PC-3 (cell line): ENCODE results near the gene CNTN6. TPM values are rescaled to one million over a fixed set of nuclear protein-coding genes. Genes with fewer than 3 reads are reported as not detected.

Source experiments
- ATAC-seq: fragments of 200-7000 bp; cut with Tn5 transposase; 2 replicates; pipeline ENCODE4 v1.9.1; 2020; ENCODE audit warnings: mild to moderate bottlenecking, moderate library complexity
- BruUV-seq: library from RNA; stranded (reverse); fragments of 400-500 nt; replicated peaks from 2 replicates; lab custom pipeline; 2021; lab: Mats Ljungman, UMichigan
- CTCF ChIA-PET: fragments of 300-600 bp; sonication (Branson Sonifier 250); formaldehyde crosslinking; loops from one replicate; lab custom pipeline; 2022; ENCODE audit warnings: antibody characterized with exemption; lab: Charles Lee
- POLR2A ChIA-PET: fragments of 300-600 bp; sonication (Branson Sonifier 250); formaldehyde crosslinking; loops from one replicate; lab custom pipeline; 2022; ENCODE audit warnings: antibody characterized with exemption; ENCODE audit not compliant: unreplicated experiment; lab: Charles Lee
- DNase-seq: peaks from one replicate; pipeline ENCODE4 v3.0.0-alpha.2; 2015
- H2AFZ ChIP-seq: fragments of 300-600 bp; sonication (generic); 2 replicates; pipeline ENCODE4 v1.6.0; 2016; ENCODE audit warnings: antibody characterized with exemption, low read length
- H3F3A ChIP-seq: fragments of 300-600 bp; sonication (generic); one replicate; pipeline ENCODE4 v1.6.0; 2017; ENCODE audit warnings: antibody characterized with exemption, low read length, control low read depth, mild to moderate bottlenecking; ENCODE audit not compliant: unreplicated experiment
- H3K27ac ChIP-seq: fragments of 300-600 bp; sonication (generic); 2 replicates; pipeline ENCODE4 v1.5.1; 2016; ENCODE audit warnings: mild to moderate bottlenecking, low read length
- H3K27me3 ChIP-seq: fragments of 300-600 bp; sonication (generic); 2 replicates; pipeline ENCODE4 v1.6.1; 2016; ENCODE audit warnings: low read length, mixed read lengths
- H3K36me3 ChIP-seq: fragments of 300-600 bp; sonication (generic); 2 replicates; pipeline ENCODE4 v1.6.1; 2016; ENCODE audit warnings: low read depth, mixed run types, low read length, mixed read lengths
- H3K4me1 ChIP-seq: fragments of 300-600 bp; sonication (generic); 2 replicates; pipeline ENCODE4 v1.5.1; 2016; ENCODE audit warnings: low read length; ENCODE audit not compliant: insufficient read depth
- H3K4me2 ChIP-seq: fragments of 300-600 bp; sonication (generic); 2 replicates; pipeline ENCODE4 v1.6.0; 2016; ENCODE audit warnings: low read length
- H3K4me3 ChIP-seq: fragments of 300-600 bp; sonication (generic); 2 replicates; pipeline ENCODE4 v1.5.1; 2016; ENCODE audit warnings: mild to moderate bottlenecking, low read length, mixed read lengths
- H3K79me2 ChIP-seq: fragments of 300-600 bp; sonication (generic); 2 replicates; pipeline ENCODE4 v1.6.1; 2017; ENCODE audit warnings: low read length, mixed read lengths
- H3K9ac ChIP-seq: fragments of 300-600 bp; sonication (generic); 2 replicates; pipeline ENCODE4 v1.6.0; 2016; ENCODE audit warnings: mild to moderate bottlenecking, low read length
- H3K9me2 ChIP-seq: fragments of 300-600 bp; sonication (generic); replicated peaks from 2 replicates; pipeline ENCODE4 v1.6.1; 2016; ENCODE audit warnings: mixed run types, low read length, mixed read lengths
- H3K9me3 ChIP-seq: fragments of 300-600 bp; sonication (generic); 2 replicates; pipeline ENCODE4 v1.6.1; 2016; ENCODE audit warnings: low read length, mixed read lengths
- H4K20me1 ChIP-seq: fragments of 300-600 bp; sonication (generic); 2 replicates; pipeline ENCODE4 v1.6.1; 2016; ENCODE audit warnings: low read length, mixed read lengths
- EZH2 ChIP-seq: fragments of 300-600 bp; sonication (generic); IDR thresholded peaks from one replicate; pipeline ENCODE4 v1.6.1; 2017; ENCODE audit warnings: antibody characterized with exemption, mild to moderate bottlenecking, low read length; ENCODE audit not compliant: unreplicated experiment
- EZH2phosphoT487 ChIP-seq: fragments of 300-600 bp; sonication (generic); IDR thresholded peaks from 2 replicates; pipeline ENCODE4 v1.6.1; 2018; ENCODE audit warnings: mild to moderate bottlenecking, antibody characterized with exemption, low read length, borderline replicate concordance
- intact Hi-C: fragments of 100-400 bp; cut with micrococcal nuclease; formaldehyde crosslinking; loops from 2 replicates; pipeline ENCODE4 v1.9.0; 2023
- total RNA-seq: library from RNA; depleted of rRNA; stranded (reverse); fragments of >200 nt; gene quantifications from 2 replicates; pipeline ENCODE4 v1.2.3, GENCODE V29; 2014
- TF ChIP-seq, protein P1 (sequence below): fragments of 300-600 bp; sonication (generic); conservative IDR thresholded peaks from 2 replicates; pipeline ENCODE4 v1.5.1; 2017; ENCODE audit warnings: antibody characterized with exemption, low read depth, mild to moderate bottlenecking, low read length

Gene CNTN6
- total RNA-seq, 1 experiment from 2014 or later = not detected

GRCh38 chr3:1092061-1092460, 763 bp upstream of the CNTN6 start:
- TF ChIP-seq, protein P1, sequence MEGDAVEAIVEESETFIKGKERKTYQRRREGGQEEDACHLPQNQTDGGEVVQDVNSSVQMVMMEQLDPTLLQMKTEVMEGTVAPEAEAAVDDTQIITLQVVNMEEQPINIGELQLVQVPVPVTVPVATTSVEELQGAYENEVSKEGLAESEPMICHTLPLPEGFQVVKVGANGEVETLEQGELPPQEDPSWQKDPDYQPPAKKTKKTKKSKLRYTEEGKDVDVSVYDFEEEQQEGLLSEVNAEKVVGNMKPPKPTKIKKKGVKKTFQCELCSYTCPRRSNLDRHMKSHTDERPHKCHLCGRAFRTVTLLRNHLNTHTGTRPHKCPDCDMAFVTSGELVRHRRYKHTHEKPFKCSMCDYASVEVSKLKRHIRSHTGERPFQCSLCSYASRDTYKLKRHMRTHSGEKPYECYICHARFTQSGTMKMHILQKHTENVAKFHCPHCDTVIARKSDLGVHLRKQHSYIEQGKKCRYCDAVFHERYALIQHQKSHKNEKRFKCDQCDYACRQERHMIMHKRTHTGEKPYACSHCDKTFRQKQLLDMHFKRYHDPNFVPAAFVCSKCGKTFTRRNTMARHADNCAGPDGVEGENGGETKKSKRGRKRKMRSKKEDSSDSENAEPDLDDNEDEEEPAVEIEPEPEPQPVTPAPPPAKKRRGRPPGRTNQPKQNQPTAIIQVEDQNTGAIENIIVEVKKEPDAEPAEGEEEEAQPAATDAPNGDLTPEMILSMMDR = no peak
- TF ChIP-seq EZH2 = no peak
- no peak for TF ChIP-seq EZH2phosphoT487
- no peaks in the 10 kb centered on the region for H3K27me3 ChIP-seq
- H3K9me2 ChIP-seq = no peaks in the 10 kb centered on the region
- no peaks in the 10 kb centered on the region for H3K4me1 ChIP-seq
- CTCF ChIA-PET = no interaction called here
- no TSS peak for BruUV-seq
- no peaks in the 10 kb centered on the region for H4K20me1 ChIP-seq
- peaks cover 39% of the 10 kb centered on the region for H3K9me3 ChIP-seq
- H3K4me2 ChIP-seq = no peak overlapping the region
- no peak overlapping the region for H2AFZ ChIP-seq
- no peak overlapping the region for H3K4me3 ChIP-seq
- no peak overlapping the region for H3K9ac ChIP-seq
- no peaks in the 10 kb centered on the region for H3K36me3 ChIP-seq
- no peak for DNase-seq
- no peak for ATAC-seq
- intact Hi-C loops = no loop called here
- no peaks in the 10 kb centered on the region for H3K79me2 ChIP-seq
- H3F3A ChIP-seq = no peaks in the 10 kb centered on the region
- H3K27ac ChIP-seq = no peak overlapping the region
- POLR2A ChIA-PET = no interaction called here

GRCh38 chr3:1093217-1093616, 393 bp downstream of the CNTN6 start:
- Histone ChIP-seq H3F3A (no peaks in the 10 kb centered on the region), H3K4me3 (no peak overlapping the region), H3K27ac (no peak overlapping the region), H3K79me2 (no peaks in the 10 kb centered on the region), H3K9me3 (peaks cover 37% of the 10 kb centered on the region), H3K9me2 (no peaks in the 10 kb centered on the region), H3K9ac (no peak overlapping the region), H3K4me1 (no peaks in the 10 kb centered on the region), H3K4me2 (no peak overlapping the region), H2AFZ (no peak overlapping the region), H4K20me1 (no peaks in the 10 kb centered on the region), H3K27me3 (no peaks in the 10 kb centered on the region), H3K36me3 (no peaks in the 10 kb centered on the region)
- no peak for TF ChIP-seq EZH2
- TF ChIP-seq, protein P1 = no peak
- no peak for TF ChIP-seq EZH2phosphoT487
- POLR2A ChIA-PET = no interaction called here
- BruUV-seq = no TSS peak
- DNase-seq (no peak), ATAC-seq (no peak)
- intact Hi-C loops = no loop called here
- CTCF ChIA-PET = no interaction called here

DNA sequence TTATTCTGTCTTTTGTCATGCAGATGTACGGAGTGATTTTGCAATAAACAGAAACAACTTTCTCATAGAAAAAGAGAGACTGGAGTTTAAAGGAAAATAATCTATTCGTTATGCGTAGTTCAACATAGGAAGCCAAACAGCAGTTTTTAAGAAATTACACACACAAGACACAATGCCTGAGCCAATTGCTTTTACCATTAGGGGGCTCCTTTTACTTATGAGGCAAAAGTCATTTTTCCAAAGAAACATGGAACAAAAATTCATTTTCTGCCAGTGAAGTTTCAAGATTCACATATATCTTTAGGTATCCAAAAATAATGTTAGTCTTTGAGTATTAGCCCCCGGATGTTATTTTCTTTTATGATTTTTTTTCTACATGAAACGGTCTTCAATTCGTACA, 10.7 kb downstream of the CNTN6 start:
- ATAC-seq = no peak
- TF ChIP-seq EZH2phosphoT487 (no peak), EZH2 (no peak)
- TF ChIP-seq, protein P1 = 0 out of 2 replicates have a peak, but pooled peaks have one; percentile 10
- no peak overlapping the region for H3K27ac ChIP-seq
- H3F3A ChIP-seq = no peaks in the 10 kb centered on the region
- H3K9ac ChIP-seq = no peak overlapping the region
- no TSS peak for BruUV-seq
- DNase-seq = no peak
- H3K4me2 ChIP-seq = no peak overlapping the region
- H3K79me2 ChIP-seq = no peaks in the 10 kb centered on the region
- CTCF ChIA-PET = no interaction called here
- no peaks in the 10 kb centered on the region for H3K4me1 ChIP-seq
- intact Hi-C loops = no loop called here
- no peak overlapping the region for H2AFZ ChIP-seq
- H3K27me3 ChIP-seq = no peaks in the 10 kb centered on the region
- H4K20me1 ChIP-seq = no peaks in the 10 kb centered on the region
- POLR2A ChIA-PET = no interaction called here
- peaks cover 19% of the 10 kb centered on the region for H3K9me3 ChIP-seq
- no peaks in the 10 kb centered on the region for H3K9me2 ChIP-seq
- H3K36me3 ChIP-seq = no peaks in the 10 kb centered on the region
- H3K4me3 ChIP-seq = no peak overlapping the region
